ENCODE measurements around the gene DEXI. TPM values are rescaled to one million over a fixed set of nuclear protein-coding genes. Genes with fewer than 3 reads are reported as not detected.

The DEXI gene
- total and polyA plus RNA-seq, 2 experiments from 2014 or later, result 92.1 to 115 TPM

DNA sequence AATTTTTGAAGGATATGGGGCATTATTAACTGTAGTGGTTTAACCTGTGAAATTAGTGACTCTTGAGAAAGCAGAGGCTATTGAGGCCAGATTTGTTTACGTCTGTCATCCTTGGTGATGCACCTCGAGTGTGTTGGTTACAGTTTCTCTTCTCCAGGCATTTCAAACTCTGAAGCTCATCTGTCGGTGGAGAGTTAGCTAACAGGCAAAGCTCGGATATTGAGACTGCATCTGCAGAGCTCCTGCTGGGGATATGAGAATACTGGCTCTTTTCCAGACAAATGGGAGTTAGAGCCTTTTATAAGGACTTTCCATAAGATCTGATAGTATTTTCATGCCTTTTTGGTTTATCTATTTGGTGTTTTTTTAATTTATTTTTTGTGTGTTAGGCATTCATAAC is 8.8 kb upstream of the DEXI start:
- no peaks in the 10 kb centered on the region for H3K36me3 ChIP-seq
- no peaks in the 10 kb centered on the region for H3K9me3 ChIP-seq (ENCODE audit: low read depth)
- H3K27ac ChIP-seq, result no peak overlapping the region
- DNase-seq (ENCODE audit: low read depth in 1 of 2, low spot score in 1 of 2), result no peak
- peaks cover 2% of the 10 kb centered on the region for H3K4me1 ChIP-seq (ENCODE audit: low read depth)
- no peak overlapping the region for H3K4me3 ChIP-seq
- H3K27me3 ChIP-seq, result no peaks in the 10 kb centered on the region
- TF ChIP-seq, protein P1, sequence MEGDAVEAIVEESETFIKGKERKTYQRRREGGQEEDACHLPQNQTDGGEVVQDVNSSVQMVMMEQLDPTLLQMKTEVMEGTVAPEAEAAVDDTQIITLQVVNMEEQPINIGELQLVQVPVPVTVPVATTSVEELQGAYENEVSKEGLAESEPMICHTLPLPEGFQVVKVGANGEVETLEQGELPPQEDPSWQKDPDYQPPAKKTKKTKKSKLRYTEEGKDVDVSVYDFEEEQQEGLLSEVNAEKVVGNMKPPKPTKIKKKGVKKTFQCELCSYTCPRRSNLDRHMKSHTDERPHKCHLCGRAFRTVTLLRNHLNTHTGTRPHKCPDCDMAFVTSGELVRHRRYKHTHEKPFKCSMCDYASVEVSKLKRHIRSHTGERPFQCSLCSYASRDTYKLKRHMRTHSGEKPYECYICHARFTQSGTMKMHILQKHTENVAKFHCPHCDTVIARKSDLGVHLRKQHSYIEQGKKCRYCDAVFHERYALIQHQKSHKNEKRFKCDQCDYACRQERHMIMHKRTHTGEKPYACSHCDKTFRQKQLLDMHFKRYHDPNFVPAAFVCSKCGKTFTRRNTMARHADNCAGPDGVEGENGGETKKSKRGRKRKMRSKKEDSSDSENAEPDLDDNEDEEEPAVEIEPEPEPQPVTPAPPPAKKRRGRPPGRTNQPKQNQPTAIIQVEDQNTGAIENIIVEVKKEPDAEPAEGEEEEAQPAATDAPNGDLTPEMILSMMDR (IDR thresholded peaks at IDR 0.05; ENCODE audit: low read depth, low read length), result no peak

DNA sequence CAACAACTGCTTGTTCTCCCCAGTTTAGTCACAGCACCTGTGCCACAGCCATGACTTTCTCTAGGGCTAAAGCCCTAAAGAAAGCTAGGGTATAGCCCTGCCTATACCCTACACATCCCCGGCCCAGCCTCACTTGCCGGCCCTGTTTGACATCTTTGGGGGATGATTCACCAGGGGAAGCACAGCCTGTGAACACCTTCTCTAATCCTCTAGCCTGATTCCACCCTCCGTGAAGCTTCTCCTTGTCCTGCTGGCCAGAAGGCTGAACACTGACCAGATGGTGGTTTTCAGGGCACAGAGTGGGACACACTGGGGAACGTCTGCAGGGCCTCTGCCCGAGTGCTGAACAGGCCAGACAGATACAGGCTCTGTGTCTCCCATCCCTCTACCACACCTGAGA is 8.1 kb upstream of the DEXI start:
- H3K27ac ChIP-seq, result no peak overlapping the region
- peaks cover 9% of the 10 kb centered on the region for H3K4me1 ChIP-seq (ENCODE audit: low read depth)
- DNase-seq (ENCODE audit: low read depth in 1 of 2, low spot score in 1 of 2), result no peak
- TF ChIP-seq, protein P1 (IDR thresholded peaks at IDR 0.05; ENCODE audit: low read depth, low read length), result no peak
- no peaks in the 10 kb centered on the region for H3K36me3 ChIP-seq
- no peaks in the 10 kb centered on the region for H3K27me3 ChIP-seq
- H3K4me3 ChIP-seq, result no peak overlapping the region
- H3K9me3 ChIP-seq (ENCODE audit: low read depth), result no peaks in the 10 kb centered on the region

- H3K4me3 ChIP-seq, result no peak overlapping the region
- TF ChIP-seq, protein P1 (IDR thresholded peaks at IDR 0.05; ENCODE audit: low read depth, low read length), result no peak
- H3K27ac ChIP-seq, result no peak overlapping the region
- H3K4me1 ChIP-seq (ENCODE audit: low read depth), result peaks cover 13% of the 10 kb centered on the region
- no peaks in the 10 kb centered on the region for H3K36me3 ChIP-seq
- no peaks in the 10 kb centered on the region for H3K9me3 ChIP-seq (ENCODE audit: low read depth)
- no peaks in the 10 kb centered on the region for H3K27me3 ChIP-seq
- peak in 1 of 2 donors; percentile 59 for DNase-seq (ENCODE audit: low read depth in 1 of 2, low spot score in 1 of 2)
Observed at GRCh38 chr16:10949424-10949970, 7.2 kb upstream of the DEXI start.

DNA sequence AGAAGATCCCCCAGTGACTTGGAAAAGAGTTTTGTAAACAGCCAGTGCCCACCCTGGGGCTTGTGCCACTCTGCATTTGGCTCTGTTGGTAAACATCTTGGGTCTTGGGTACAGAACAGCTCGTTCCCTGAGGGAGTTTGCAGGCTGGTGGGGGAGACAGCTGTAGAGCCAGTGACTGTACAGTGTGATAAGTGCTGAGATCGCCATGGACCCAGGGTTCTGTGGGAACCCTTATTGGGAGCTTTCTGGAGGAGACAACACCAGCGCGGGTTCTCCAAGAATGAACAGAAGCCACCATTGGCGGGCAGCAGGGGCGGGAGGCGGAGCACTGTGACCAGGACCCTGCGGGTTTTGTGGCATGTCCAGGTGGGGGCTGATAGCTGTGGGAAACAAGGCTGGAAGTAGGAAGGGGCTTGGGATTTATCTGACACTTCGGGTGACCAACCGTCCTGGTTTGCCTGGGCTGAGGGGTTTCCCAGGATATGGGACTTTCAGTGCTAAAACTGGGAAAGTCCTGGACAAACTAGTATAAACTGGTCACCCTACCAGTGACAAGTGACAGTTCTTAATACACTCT is 5.0 kb upstream of the DEXI start:
- no peaks in the 10 kb centered on the region for H3K9me3 ChIP-seq (ENCODE audit: low read depth)
- TF ChIP-seq, protein P1 (IDR thresholded peaks at IDR 0.05; ENCODE audit: low read depth, low read length), result no peak
- no peaks in the 10 kb centered on the region for H3K27me3 ChIP-seq
- DNase-seq (ENCODE audit: low read depth in 1 of 2, low spot score in 1 of 2), result no peak
- H3K4me1 ChIP-seq (ENCODE audit: low read depth), result peaks cover 13% of the 10 kb centered on the region
- H3K4me3 ChIP-seq, result no peak overlapping the region
- H3K27ac ChIP-seq, result no peak overlapping the region
- no peaks in the 10 kb centered on the region for H3K36me3 ChIP-seq

GRCh38 chr16:10946308-10946707 is 4.0 kb upstream of the DEXI start:
- Histone ChIP-seq H3K27ac (peak overlapping the region; percentile 24), H3K27me3 (no peaks in the 10 kb centered on the region), H3K4me3 (no peak overlapping the region), H3K36me3 (no peaks in the 10 kb centered on the region), H3K4me1 (ENCODE audit: low read depth) (peaks cover 13% of the 10 kb centered on the region), H3K9me3 (ENCODE audit: low read depth) (no peaks in the 10 kb centered on the region)
- TF ChIP-seq, protein P1 (IDR thresholded peaks at IDR 0.05; ENCODE audit: low read depth, low read length), result no peak
- peak in 1 of 2 donors; percentile 27 for DNase-seq (ENCODE audit: low read depth in 1 of 2, low spot score in 1 of 2)
